CD14-positive monocyte (primary cell): ENCODE measurements around the gene SLCO3A1. TPM values are rescaled to one million over a fixed set of nuclear protein-coding genes. Genes with fewer than 3 reads are reported as not detected.

Experiments
- DNase-seq, 3 donors: peaks; one replicate each; pipeline ENCODE4 v3.0.0-alpha.2; 2011 to 2022
- H2AFZ ChIP-seq: 2 replicates; pipeline ENCODE4 v1.6.0; 2012; ENCODE audit warnings: mild to moderate bottlenecking, low read depth, low read length, inconsistent platforms; ENCODE audit not compliant: insufficient read depth, poor library complexity, severe bottlenecking
- H3K27ac ChIP-seq, 2 donors: 1 replicate in 1 of 2; 2 replicates in 1 of 2; pipeline ENCODE4 v1.5.1; 2012 to 2013; ENCODE audit warnings: low read length in 2 of 2, control low read depth in 1 of 2, inconsistent platforms in 1 of 2, low read depth in 1 of 2, mild to moderate bottlenecking in 1 of 2
- H3K27me3 ChIP-seq, 2 donors: one replicate each; pipeline versions ENCODE4 v1.6.0 to v1.6.1; 2011 to 2013; ENCODE audit warnings: low read length in 2 of 2; ENCODE audit not compliant: control insufficient read depth in 2 of 2, insufficient read depth in 2 of 2
- H3K36me3 ChIP-seq, 2 donors: replicated peaks in 1 of 2; 1 replicate in 1 of 2; 2 replicates in 1 of 2; pipeline versions ENCODE4 v1.5.1 to v1.6.1; 2012 to 2013; ENCODE audit warnings: low read length in 2 of 2, control low read depth in 1 of 2, inconsistent platforms in 1 of 2, mild to moderate bottlenecking in 1 of 2; ENCODE audit not compliant: insufficient read depth in 2 of 2, control insufficient read depth in 1 of 2
- H3K4me1 ChIP-seq, 2 donors: 1 replicate in 1 of 2; 2 replicates in 1 of 2; pipeline versions ENCODE4 v1.5.1 to v1.6.1; 2012 to 2013; ENCODE audit warnings: low read length in 2 of 2, control low read depth in 1 of 2, inconsistent platforms in 1 of 2, mild to moderate bottlenecking in 1 of 2, moderate library complexity in 1 of 2; ENCODE audit not compliant: insufficient read depth in 2 of 2, control insufficient read depth in 1 of 2
- H3K4me2 ChIP-seq: replicated peaks from 2 replicates; pipeline ENCODE3; 2012; ENCODE audit warnings: low read length, moderate library complexity, mild to moderate bottlenecking; ENCODE audit not compliant: poor library complexity, severe bottlenecking; ENCODE audit errors: extremely low read depth
- H3K4me3 ChIP-seq, 3 experiments: fragments of 200-600 bp in 1 of 3; sonication (generic) in 1 of 3; replicated peaks in 1 of 3; 1 replicate in 2 of 3; 2 replicates in 1 of 3; pipeline ENCODE4 v1.5.1; 2011 to 2013; ENCODE audit warnings: low read length in 3 of 3, mild to moderate bottlenecking in 3 of 3, control low read depth in 2 of 3, low read depth in 2 of 3, inconsistent platforms in 1 of 3, moderate library complexity in 1 of 3
- H3K79me2 ChIP-seq: 2 replicates; pipeline ENCODE4 v1.6.0; 2012; ENCODE audit warnings: mild to moderate bottlenecking, control low read depth, inconsistent platforms, low read length, moderate library complexity; ENCODE audit not compliant: insufficient read depth
- H3K9ac ChIP-seq: 2 replicates; pipeline ENCODE4 v1.6.0; 2017; ENCODE audit warnings: low read length, mild to moderate bottlenecking; ENCODE audit not compliant: insufficient read depth, poor library complexity, severe bottlenecking
- H3K9me3 ChIP-seq, 2 donors: replicated peaks in 1 of 2; 1 replicate in 1 of 2; 2 replicates in 1 of 2; pipeline versions ENCODE4 v1.5.1 to v1.6.1; 2012 to 2013; ENCODE audit warnings: low read length in 2 of 2, control low read depth in 1 of 2; ENCODE audit not compliant: control insufficient read depth in 1 of 2, insufficient read depth in 1 of 2
- H4K20me1 ChIP-seq: 2 replicates; pipeline ENCODE4 v1.6.0; 2012; ENCODE audit warnings: mild to moderate bottlenecking, low read length, control low read depth, moderate library complexity; ENCODE audit not compliant: insufficient read depth
- H3K27ac Mint-ChIP-seq, 7 donors: one replicate each; pipeline ENCODE4 v1.8.0; 2020; ENCODE audit warnings: mild to moderate bottlenecking in 7 of 7, mixed read lengths in 7 of 7, moderate library complexity in 6 of 7, inconsistent platforms in 2 of 7
- H3K27me3 Mint-ChIP-seq, 3 donors: one replicate each; pipeline ENCODE4 v1.8.0; 2021 to 2022; ENCODE audit warnings: low read depth in 3 of 3, mild to moderate bottlenecking in 3 of 3, mixed read lengths in 3 of 3, moderate library complexity in 3 of 3, inconsistent platforms in 1 of 3
- H3K36me3 Mint-ChIP-seq, 2 donors: one replicate each; pipeline ENCODE4 v1.8.0; 2020; ENCODE audit warnings: mixed read lengths in 2 of 2, inconsistent platforms in 1 of 2, mild to moderate bottlenecking in 1 of 2
- H3K4me1 Mint-ChIP-seq: one replicate; pipeline ENCODE4 v1.8.0; 2020; ENCODE audit warnings: mild to moderate bottlenecking, mixed read lengths
- H3K4me3 Mint-ChIP-seq, 2 donors: one replicate each; pipeline ENCODE4 v1.8.0; 2020; ENCODE audit warnings: mild to moderate bottlenecking in 2 of 2, mixed read lengths in 2 of 2, moderate library complexity in 1 of 2
- H3K9me3 Mint-ChIP-seq, 7 donors: one replicate each; pipeline ENCODE4 v1.8.0; 2020 to 2022; ENCODE audit warnings: mixed read lengths in 7 of 7, mild to moderate bottlenecking in 6 of 7, moderate library complexity in 6 of 7, inconsistent platforms in 2 of 7
- WGBS: methylation state at CpG from one replicate; pipeline ENCODE4 v1.1.5; 2013; ENCODE audit warnings: missing lambda C conversion rate; ENCODE audit not compliant: insufficient coverage; 5-methylcytosine and 5-hydroxymethylcytosine counted together
- intact Hi-C, 2 donors: fragments of 100-400 bp; cut with micrococcal nuclease; formaldehyde crosslinking; loops; one replicate each; pipeline versions ENCODE4 v1.15.0 to v1.15.1; 2023
- polyA plus RNA-seq, 3 donors: library from polyadenylated mRNA; depleted of rRNA in 1 of 3; unstranded in 2 of 3; stranded (reverse) in 1 of 3; fragments of 300-500 nt in 2 of 3; fragments of >200 nt in 1 of 3; fragmentation: Illumina TruSeq in 2 of 3; gene quantifications; 1 replicate in 2 of 3; 2 replicates in 1 of 3; pipeline ENCODE4 v1.2.3, GENCODE V29; 2012 to 2021
- TF ChIP-seq, protein P1 (sequence below): fragments of 200-600 bp; IDR thresholded peaks from one replicate; pipeline ENCODE4 v1.8.0; 2022; ENCODE audit warnings: antibody characterized with exemption, mild to moderate bottlenecking

The SLCO3A1 gene
- polyA plus RNA-seq, 3 donors = 53.7 to 76.2 (median 62.8) TPM

DNA sequence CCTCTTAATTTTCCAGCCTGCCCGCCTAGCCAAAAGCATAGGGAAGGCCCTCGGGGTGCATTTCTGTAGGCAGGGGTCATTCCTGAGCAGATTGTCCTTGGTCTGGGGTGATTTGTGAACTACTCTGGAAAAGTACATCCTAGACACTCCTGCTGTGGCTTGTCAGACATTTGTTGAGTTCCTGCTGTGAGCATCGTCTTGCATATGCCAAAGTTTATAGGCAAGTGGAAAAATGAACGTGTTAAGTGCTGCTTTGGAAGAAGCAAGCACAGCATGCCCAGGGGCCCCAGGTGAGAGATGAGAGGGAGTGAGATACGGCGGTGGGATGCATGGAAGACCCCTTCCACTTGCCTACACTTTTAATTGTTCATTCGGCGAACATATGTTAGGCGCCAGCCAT lies 302.4 kb downstream of the SLCO3A1 start:
- TF ChIP-seq, protein P1, sequence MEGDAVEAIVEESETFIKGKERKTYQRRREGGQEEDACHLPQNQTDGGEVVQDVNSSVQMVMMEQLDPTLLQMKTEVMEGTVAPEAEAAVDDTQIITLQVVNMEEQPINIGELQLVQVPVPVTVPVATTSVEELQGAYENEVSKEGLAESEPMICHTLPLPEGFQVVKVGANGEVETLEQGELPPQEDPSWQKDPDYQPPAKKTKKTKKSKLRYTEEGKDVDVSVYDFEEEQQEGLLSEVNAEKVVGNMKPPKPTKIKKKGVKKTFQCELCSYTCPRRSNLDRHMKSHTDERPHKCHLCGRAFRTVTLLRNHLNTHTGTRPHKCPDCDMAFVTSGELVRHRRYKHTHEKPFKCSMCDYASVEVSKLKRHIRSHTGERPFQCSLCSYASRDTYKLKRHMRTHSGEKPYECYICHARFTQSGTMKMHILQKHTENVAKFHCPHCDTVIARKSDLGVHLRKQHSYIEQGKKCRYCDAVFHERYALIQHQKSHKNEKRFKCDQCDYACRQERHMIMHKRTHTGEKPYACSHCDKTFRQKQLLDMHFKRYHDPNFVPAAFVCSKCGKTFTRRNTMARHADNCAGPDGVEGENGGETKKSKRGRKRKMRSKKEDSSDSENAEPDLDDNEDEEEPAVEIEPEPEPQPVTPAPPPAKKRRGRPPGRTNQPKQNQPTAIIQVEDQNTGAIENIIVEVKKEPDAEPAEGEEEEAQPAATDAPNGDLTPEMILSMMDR = no peak
- peaks cover 11% of the 10 kb centered on the region for H4K20me1 ChIP-seq
- intact Hi-C loops = no loop called here
- Mint-ChIP-seq H3K27me3 (no peaks in the 10 kb centered on the region), H3K9me3 (no peaks in the 10 kb centered on the region), H3K4me3 (no peak overlapping the region), H3K4me1 (no peaks in the 10 kb centered on the region), H3K36me3 (peaks cover 89 to 94% of the 10 kb centered on the region in 2 donors), H3K27ac (no peak overlapping the region)
- 100% methylated on average over 7 of the region's 9 CpGs for WGBS
- DNase-seq = no peak
- no peak overlapping the region for H2AFZ ChIP-seq
- H3K4me1 ChIP-seq = no peaks in the 10 kb centered on the region
- no peak overlapping the region for H3K4me2 ChIP-seq
- H3K4me3 ChIP-seq = no peak overlapping the region
- H3K9ac ChIP-seq = no peak overlapping the region
- H3K36me3 ChIP-seq = peaks cover 75 to 100% of the 10 kb centered on the region in 2 donors
- no peaks in the 10 kb centered on the region for H3K79me2 ChIP-seq
- H3K27me3 ChIP-seq = no peaks in the 10 kb centered on the region
- no peak overlapping the region for H3K27ac ChIP-seq
- no peaks in the 10 kb centered on the region for H3K9me3 ChIP-seq

DNA sequence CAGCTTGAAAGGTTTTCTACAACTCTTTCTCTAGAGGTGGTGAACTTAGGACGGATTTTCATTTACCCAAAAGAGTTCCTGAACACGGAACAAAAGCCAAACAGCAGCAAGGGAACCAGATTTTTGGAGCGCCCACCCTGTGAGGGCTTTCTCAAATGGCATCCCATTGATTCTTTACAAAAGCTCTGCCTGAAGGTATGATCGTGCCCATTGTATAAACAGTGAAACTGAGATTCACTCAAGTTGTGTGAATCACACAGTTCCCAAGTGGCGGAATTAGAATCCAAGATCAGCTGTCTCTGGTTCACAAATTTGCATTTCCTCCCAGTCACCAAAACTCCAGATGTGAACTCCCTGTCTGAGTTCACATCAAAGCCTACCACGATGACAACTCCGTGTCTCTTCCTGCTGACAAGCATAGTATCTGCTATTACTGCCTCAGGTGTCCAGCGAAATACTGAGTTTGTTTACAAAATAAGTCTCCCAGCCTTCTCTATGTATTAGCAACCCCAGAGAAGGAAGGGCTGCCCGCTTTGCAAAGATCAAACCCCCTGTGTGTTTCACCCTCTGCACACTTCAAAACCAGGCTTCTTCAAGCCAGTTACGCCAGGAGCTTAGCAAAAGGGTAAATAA lies 304.3 kb downstream of the SLCO3A1 start:
- H3K27me3 ChIP-seq = no peaks in the 10 kb centered on the region

More for the DNA sequence above, 304.3 kb downstream of the SLCO3A1 start:
- Histone ChIP-seq H3K4me2 (no peak overlapping the region), H3K4me1 (no peaks in the 10 kb centered on the region), H3K9ac (no peak overlapping the region), H3K9me3 (no peaks in the 10 kb centered on the region), H3K36me3 (peaks cover 73 to 100% of the 10 kb centered on the region in 2 donors), H3K79me2 (no peaks in the 10 kb centered on the region), H2AFZ (no peak overlapping the region), H3K27ac (no peak overlapping the region), H4K20me1 (peaks cover 11% of the 10 kb centered on the region), H3K4me3 (no peak overlapping the region)
- no peaks in the 10 kb centered on the region for H3K4me1 Mint-ChIP-seq
- no peaks in the 10 kb centered on the region for H3K27me3 Mint-ChIP-seq
- TF ChIP-seq, protein P1 = no peak
- H3K9me3 Mint-ChIP-seq = no peaks in the 10 kb centered on the region
- intact Hi-C loops = no loop called here
- peak overlapping the region in 2 of 7 donors; percentile 25 to 30 for H3K27ac Mint-ChIP-seq
- peaks cover 83 to 91% of the 10 kb centered on the region in 2 donors for H3K36me3 Mint-ChIP-seq
- 96% methylated on average over 7 of the region's 10 CpGs for WGBS
- no peak for DNase-seq
- H3K4me3 Mint-ChIP-seq = no peak overlapping the region
